Fibroblast of mammary gland (primary cell): Measurements from ENCODE around the gene MYBBP1A.

Experiments
- DNase-seq: peaks from one replicate; pipeline ENCODE4 v3.0.0-alpha.2; 2010; ENCODE audit warnings: low read depth
- H3K4me3 ChIP-seq: 2 replicates; pipeline ENCODE4 v1.5.1; 2011; ENCODE audit warnings: low read depth, mild to moderate bottlenecking, low read length, moderate library complexity; ENCODE audit not compliant: control insufficient read depth
- TF ChIP-seq, protein P1 (sequence below): conservative IDR thresholded peaks from 2 replicates; pipeline ENCODE4 v1.5.1; 2011; ENCODE audit warnings: low read depth, low read length, inconsistent platforms; ENCODE audit not compliant: control insufficient read depth, insufficient read depth

MYBBP1A gene

DNA sequence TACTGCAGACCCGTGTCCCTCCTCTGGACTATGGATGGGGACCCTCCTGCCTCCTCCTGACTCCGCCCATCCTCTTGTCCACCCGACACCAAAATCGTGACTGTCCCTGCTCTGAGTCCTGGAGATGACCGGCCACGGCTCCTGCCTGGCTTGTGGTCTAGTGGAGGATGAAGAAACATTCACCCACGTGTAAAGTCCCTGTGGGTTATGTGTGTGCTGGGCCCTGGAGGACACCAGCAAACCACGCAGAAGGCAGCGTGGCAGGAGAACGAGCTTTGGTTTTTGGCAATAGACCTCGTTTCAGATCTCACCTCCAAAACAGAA is 44.6 kb downstream of the MYBBP1A start:
- no peak for DNase-seq
- TF ChIP-seq, protein P1, sequence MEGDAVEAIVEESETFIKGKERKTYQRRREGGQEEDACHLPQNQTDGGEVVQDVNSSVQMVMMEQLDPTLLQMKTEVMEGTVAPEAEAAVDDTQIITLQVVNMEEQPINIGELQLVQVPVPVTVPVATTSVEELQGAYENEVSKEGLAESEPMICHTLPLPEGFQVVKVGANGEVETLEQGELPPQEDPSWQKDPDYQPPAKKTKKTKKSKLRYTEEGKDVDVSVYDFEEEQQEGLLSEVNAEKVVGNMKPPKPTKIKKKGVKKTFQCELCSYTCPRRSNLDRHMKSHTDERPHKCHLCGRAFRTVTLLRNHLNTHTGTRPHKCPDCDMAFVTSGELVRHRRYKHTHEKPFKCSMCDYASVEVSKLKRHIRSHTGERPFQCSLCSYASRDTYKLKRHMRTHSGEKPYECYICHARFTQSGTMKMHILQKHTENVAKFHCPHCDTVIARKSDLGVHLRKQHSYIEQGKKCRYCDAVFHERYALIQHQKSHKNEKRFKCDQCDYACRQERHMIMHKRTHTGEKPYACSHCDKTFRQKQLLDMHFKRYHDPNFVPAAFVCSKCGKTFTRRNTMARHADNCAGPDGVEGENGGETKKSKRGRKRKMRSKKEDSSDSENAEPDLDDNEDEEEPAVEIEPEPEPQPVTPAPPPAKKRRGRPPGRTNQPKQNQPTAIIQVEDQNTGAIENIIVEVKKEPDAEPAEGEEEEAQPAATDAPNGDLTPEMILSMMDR: no peak
- H3K4me3 ChIP-seq: no peak overlapping the region

- TF ChIP-seq, protein P1: no peak
- no peak for DNase-seq
Measured at GRCh38 chr17:4509923-4510617, 45.1 kb downstream of the MYBBP1A start.

GRCh38 chr17:4509401-4509800 is 45.8 kb downstream of the MYBBP1A start:
- TF ChIP-seq, protein P1: no peak
- no peak overlapping the region for H3K4me3 ChIP-seq
- no peak for DNase-seq

More at GRCh38 chr17:4509923-4510617, 45.1 kb downstream of the MYBBP1A start:
- no peak overlapping the region for H3K4me3 ChIP-seq

DNA sequence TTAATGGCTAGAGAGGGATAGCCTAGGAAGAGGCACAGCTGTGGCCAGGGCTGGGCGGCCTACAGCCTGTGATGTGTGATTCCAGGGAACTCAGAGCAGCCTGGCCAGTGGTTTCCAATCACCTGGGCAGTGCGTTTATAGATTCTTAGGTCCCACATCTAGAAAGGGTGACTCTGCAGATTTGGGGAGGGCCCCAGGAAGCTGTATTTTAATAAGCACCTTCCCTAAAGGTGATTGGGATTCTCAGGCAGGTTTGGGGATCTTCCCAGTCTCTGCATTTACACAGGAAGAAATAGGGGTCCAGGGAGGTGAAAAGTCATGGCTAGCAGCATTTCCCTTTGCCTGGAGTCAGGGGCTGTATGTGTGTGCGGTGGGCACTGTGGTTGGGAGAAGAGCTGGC is 47.0 kb downstream of the MYBBP1A start:
- TF ChIP-seq, protein P1: no peak
- H3K4me3 ChIP-seq: no peak overlapping the region

GRCh38 chr17:4507361-4508111 is 47.6 kb downstream of the MYBBP1A start:
- no peak overlapping the region for H3K4me3 ChIP-seq
- DNase-seq: no peak
- TF ChIP-seq, protein P1: no peak

More for the DNA sequence above, 47.0 kb downstream of the MYBBP1A start:
- DNase-seq: no peak

DNA sequence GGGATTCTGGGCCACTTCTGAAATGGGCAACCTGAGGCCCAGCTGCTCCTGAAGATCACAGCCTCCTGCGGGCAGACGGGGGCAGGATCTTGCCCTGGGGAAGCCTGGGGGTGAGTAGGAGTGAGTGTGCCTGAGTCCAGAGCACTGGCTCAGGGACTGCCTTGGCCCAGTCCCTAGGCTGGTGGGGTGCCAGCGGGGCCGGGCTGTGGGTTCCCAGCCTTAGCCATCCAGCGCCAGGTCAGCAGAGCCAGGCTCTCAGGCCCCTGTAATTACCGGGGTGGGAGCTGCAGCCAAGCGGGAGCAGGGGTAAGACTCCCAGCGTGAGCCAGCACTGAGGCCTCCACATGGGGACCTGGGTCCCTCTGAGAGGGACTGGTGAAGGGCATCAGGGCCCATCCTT is 48.3 kb downstream of the MYBBP1A start:
- TF ChIP-seq, protein P1: no peak
- no peak overlapping the region for H3K4me3 ChIP-seq
- DNase-seq: no peak
